ENCODE results near the gene SECISBP2L. TPM values are rescaled to one million over a fixed set of nuclear protein-coding genes. Genes with fewer than 3 reads are reported as not detected.
"Not testable (repeated sequence)": the region's sequence is repeated elsewhere in the genome, so short reads cannot be mapped to it uniquely, and the experiment has no call there.

Gene SECISBP2L, protein sequence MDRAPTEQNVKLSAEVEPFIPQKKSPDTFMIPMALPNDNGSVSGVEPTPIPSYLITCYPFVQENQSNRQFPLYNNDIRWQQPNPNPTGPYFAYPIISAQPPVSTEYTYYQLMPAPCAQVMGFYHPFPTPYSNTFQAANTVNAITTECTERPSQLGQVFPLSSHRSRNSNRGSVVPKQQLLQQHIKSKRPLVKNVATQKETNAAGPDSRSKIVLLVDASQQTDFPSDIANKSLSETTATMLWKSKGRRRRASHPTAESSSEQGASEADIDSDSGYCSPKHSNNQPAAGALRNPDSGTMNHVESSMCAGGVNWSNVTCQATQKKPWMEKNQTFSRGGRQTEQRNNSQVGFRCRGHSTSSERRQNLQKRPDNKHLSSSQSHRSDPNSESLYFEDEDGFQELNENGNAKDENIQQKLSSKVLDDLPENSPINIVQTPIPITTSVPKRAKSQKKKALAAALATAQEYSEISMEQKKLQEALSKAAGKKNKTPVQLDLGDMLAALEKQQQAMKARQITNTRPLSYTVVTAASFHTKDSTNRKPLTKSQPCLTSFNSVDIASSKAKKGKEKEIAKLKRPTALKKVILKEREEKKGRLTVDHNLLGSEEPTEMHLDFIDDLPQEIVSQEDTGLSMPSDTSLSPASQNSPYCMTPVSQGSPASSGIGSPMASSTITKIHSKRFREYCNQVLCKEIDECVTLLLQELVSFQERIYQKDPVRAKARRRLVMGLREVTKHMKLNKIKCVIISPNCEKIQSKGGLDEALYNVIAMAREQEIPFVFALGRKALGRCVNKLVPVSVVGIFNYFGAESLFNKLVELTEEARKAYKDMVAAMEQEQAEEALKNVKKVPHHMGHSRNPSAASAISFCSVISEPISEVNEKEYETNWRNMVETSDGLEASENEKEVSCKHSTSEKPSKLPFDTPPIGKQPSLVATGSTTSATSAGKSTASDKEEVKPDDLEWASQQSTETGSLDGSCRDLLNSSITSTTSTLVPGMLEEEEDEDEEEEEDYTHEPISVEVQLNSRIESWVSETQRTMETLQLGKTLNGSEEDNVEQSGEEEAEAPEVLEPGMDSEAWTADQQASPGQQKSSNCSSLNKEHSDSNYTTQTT
- 32.7 and 36.1 TPM in 2 replicates for total RNA-seq

DNA sequence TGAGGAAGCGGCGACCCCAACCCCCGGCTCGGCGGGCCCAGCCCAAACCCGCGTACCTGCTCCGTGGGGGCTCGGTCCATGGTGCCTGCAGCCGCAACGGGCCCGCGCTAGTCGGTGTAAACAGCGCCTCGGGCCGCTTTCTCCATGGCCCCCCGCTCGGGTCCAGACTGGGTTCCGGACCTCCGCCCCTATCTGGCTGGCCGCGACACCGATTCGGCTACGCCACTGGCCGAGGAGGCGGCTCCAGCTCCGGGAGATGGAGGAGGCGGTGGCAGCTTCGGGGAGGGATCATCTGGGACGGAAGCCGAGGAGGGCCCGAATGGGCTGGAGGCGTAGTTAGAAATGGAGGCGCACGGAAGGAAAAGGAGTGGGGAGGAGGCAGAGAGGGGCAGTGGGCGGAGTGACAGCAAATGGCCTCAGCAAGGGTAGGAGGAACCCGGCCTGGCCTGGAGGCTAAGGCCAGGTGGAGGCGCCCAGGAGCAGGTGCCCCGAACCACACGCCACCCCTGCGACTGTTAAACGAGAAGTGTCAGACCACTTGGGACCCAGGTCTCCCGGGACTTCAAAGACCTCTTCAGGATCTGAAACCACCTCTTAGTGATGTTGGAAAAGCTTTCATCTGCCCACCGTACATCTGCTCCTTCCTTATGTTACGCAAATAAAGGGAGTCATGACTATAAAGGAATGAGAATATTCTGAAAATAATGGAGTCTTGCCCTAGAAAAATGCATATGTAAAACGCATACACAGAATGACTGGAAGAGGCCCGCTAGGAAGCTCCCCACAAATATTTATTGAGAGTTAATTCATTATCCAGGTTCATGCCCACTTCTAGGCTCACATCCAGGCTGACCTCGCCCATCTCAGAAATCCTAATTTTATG is at the start of gene SECISBP2L:
Gene SECISBP2L, minus strand, starts transcription at position 227 of the 883 bp plus-strand sequence. Its CDS starts 147 bp downstream, at position 80.
- DNase-seq, result peak; percentile 97

DNA sequence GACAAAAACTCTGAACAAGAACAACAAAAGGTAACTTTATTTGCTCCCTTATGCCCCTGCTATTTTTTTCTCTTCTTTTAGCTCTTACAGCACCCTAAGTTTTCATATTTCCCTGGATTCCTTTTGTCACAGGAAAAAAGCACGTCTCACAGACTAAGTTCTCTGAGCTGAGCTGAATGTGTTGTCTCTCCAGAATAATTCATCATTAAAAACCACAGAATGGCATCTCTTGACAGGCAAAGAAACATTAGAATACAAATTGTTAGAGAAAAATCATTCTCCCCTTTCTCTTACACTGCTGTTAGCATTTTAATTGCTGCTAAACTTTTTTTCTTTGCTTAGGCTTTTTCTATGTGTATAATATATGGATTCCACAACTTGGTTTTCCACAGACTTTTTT is 48.7 kb upstream of the SECISBP2L start:
- DNase-seq, result no peak

DNA sequence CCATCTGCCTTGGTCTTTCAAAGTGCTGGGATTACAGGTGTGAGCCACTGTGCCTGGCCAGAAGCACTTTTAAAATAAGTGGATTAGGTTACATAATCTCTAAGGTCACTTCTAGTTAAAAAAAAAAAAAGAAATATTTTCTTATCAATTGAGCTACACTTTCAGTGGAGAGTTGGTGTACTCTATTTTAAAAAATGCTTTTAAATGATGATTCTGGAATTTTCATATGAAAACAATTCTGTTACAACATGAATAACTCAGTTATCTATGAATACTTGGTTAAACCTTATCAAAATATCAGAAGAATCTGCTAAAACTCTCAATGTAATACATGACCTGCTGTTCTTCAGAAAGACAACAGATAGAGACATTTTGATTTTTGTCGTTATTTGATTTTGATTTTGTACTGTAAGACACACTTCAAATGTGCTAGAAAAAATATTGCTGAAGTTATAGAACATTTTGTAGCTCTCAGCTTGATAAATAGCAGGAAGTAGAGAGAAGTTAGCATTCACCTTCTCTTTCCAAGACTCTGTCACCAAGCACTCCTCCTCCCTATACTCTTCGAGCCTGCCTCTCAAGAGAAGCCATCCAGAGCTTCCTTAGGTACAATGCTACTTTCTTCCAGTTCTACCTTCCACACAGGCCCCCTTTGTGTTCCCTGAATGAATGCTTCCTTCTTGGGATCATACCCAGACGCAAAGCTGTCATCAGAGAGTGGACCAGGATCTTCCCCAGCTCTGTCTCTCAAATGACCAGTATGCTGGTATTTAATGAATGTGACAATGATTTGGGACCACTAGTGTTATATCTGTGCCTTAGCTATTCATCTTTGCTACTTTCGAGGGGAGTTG is 47.2 kb upstream of the SECISBP2L start:
- no peak for DNase-seq

DNA sequence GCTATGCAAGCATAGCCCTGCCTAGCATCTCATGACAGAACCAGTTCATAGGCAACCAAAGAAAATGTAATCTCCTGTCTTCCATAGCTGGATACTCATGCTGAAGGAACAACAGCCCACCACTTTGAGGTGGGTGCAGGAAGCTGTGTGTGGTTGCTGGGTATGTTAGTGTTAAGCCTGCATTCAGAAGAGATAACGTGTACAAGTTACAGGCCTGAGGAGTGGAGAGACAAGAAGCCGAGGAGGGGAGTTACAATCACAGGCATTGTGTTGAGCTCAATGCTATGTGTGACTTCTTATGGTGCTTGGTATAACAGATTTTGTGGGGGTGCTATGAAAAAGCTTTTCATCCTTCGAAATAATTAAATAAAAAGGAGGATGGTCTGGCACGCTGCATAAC is 42.8 kb upstream of the SECISBP2L start:
- DNase-seq, result no peak

DNA sequence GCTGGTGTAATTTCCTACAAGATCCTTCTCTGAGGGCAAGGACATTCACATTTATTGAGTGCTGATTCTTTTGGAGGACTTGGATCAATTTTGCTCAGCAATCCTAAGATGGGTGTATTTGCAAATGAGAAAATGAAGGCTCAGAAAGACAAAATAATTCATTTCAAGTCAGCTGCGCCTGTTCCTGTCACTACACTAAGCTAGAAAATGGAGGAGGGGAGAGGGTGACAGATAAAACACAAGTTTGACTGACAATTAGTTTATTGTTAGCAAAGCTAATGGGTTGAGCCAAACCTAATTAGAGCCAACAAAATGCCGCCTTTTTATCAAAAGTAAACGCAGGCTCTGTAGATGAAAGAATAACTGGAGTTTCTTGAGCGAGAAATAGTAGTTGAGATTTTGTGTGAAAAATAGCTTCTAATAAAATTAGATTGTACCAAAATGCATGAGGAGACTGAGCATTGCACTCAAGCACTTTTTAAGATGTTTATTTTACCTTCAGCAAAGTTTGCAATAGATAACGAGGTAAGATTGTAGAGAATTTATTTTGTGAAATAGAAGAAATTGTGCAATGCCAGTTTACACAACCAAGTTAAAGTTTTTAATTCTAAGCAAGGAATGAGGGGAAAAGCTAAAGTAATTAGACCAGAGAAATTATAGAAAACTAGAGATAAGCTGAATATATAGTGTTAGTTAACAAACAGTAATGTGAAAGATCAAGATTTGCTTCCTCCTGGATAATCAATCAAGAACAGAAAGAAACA is 39.6 kb upstream of the SECISBP2L start:
- no peak for DNase-seq

DNA sequence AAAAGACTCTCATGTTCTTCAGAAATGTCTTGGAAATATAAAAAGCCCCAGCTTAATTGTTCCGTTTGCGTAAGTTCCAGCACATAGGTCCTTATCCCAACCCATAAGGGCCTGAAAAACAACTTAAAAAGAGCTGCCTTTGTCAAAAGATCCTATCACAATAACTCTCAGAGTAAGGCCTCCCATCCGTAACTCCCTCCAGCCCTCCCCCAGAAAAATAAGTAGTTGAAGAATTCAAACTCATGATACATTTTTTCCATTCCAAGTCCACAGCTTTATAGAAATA is 38.0 kb upstream of the SECISBP2L start:
- DNase-seq, result no peak

DNA sequence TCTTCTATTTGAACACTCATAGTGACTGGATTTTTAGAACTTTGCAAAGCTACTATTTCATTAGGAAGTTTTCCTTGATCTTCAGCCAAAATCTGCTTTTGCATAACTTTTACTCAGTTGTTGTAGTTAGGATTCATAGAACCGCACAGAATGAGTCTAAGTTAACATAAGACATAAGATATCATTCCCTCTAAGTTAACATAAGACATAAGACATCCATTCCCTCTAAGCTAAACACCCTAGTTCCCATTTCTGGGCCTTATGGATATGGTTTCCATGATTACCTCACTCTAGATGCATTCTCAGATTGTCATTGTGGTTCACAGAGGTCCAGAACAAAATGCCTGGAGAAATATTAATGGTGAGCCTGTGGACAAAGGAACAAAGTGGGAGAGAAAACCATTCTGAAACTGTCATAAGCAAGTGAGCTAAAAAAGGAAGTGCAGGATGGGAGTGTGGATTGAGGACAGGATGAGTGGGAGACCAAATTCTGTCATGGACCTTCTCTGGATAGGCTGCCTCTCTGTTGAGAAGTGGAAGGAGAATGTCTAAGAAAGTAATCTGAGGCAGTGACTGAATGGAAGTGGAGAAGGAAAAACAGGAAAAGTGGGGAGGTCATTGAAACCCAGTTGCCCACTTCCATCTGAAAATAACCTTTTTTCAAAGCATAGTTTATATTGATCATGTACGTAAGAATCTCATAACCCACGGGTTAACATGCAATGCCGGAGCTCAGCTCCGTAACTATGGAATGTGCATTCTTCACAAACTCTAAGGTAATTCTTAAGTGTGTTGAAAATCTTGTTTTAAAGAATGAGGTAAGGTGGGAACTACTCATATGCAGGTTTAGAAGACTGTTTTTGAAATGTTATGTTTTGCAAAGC is 37.4 kb upstream of the SECISBP2L start:
- DNase-seq, result no peak

DNA sequence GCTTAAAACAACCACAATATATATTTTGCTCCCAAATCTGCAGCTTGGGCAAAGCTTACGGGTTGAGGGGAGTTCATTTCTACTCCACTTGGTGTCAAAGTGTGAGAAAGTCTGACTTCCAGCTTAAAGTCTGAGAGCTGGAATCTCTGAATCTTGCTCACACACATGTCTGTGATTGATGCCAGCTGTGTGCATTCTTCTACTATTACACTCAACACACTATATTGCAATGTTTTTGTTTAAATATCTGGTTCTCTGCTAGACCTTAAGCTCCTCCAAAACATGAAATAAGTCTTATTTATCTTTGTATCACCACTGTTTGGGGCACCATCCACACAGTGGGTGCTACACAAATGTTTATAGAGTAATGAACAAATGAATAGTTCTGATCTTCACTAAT is 36.7 kb upstream of the SECISBP2L start:
- DNase-seq, result no peak

DNA sequence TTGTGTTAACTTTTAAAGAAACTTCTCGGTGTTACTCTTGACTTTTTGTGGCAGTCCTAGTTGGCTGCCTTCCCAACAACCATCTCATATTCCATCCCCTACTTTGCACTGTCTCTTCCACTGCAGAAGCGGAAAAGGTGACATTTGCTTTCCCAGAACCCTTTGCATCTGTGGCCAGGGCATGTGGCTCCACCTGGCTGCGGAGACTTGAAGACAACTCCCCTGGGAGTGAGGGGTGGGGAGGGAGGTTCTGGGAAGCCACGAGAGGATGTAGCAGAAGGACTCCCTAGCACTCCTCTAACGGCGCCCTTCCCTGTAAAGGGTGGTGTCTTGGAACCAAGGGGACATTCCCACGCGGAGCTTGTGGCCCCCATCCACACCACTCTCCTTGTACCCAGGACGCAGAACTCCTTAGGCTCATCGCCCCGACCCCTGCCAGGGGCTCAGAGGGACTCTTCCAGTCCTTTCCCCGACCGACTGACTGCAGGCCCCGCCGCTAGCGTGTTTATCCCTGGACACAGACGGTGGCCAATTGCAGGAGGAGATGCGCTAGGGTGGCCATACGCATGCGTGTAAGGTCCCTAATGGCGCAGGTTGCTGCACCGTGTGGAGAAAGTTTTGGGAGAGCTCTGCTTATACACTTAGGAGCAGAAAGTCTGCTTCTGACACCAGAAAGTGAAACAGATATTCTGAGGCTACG is 33.2 kb upstream of the SECISBP2L start:
- DNase-seq, result no peak

DNA sequence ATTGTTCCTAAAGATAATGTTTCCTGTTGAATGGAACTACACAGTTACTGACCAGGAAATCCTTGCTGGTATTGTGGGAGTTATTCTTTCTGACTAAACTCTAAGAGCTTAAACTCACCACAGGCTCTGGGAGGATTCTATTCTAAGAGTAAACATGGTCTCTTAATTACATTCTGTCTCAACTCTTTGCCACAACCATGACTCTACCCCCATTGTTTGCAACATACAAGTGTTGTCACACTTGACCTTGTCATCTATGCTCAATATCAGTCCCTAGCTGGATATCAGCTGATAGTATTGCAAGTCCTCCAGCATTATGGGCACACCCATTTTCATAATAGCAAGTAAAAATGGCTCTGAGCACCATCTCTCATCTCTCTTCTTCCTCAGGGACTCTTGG is 29.6 kb upstream of the SECISBP2L start:
- peak; percentile 21 for DNase-seq

DNA sequence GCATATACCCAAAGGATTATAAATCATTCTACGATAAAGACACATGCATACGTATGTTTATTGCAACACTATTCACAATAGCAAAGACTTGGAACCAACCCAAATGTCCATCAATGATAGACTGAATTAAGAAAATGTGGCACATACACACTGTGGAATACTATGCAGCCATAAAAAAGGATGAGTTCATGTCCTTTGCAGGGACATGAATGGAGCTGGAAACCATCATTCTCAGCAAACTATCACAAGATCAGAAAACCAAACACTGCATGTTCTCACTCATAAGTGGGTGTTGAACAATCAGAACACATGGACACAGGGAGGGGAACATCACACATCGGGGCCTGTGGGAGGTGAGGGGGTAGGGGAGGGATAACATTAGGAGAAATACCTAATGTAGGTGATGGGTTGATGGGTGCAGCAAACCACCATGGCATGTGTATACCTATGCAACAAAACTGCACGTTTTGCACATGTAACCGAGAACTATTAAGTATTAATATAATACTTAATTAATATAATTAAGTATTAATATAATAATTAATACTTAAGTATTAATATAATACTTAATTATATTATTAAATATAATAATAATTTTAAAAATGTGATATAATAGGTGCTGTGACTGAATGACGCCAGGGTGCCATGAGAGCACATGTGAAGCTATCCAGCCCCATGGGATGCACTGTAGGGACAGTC is 28.5 kb upstream of the SECISBP2L start:
- DNase-seq, result not testable (repeated sequence)

DNA sequence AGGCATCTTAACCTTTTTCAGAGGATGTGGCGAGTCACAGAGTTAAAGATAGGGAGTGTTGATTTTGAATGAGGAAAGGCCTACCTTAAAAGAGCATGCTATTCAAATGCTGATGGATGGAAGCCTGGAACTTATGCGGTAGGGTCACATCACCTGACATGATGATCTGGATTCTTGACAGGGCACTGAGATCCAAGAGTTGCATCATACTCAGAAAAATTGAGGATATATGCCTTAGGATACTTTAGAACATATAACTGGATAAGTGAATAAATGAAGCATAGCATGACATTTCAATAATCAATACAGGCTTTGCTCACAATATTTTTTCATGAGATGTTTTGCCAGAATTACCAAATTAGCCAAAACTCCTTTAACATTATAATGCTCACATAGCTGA is 20.1 kb upstream of the SECISBP2L start:
- no peak for DNase-seq

DNA sequence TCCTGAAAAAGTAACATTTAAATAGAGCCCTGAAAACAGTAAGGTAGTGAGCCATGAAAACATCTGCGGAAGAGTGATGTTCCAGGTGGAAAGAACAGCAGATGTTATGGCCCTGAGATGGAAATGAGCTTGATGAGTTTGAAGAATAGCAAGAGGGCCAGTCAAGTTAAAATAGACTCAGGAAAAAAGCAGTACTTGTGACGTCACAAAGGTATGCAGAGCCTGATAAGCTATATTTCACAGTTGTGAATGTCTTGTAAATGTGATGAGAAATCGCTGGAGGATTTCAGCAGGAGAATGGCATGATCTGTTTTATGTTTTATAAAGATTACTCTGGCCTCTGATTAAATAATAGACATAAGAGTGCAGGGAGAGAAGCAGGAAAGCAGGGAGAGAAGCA is 18.6 kb upstream of the SECISBP2L start:
- DNase-seq, result no peak

DNA sequence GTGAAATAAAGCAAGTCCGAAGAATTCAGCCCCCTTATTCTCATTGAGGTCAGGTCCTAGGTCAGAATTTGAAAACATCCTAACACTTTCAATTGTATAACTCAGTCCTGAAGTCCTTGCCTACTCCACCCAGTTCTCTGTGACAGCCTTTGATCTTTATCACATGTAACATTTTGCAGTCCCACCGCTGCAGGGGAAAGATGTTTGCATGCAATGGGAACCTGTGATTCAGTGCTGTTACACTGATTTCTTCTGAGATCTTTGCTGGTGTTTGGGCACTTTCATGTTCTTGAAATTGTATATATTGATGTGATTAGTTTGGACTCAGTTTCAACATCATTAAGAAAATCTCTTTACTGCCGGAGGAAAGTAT is 18.0 kb upstream of the SECISBP2L start:
- DNase-seq, result no peak

DNA sequence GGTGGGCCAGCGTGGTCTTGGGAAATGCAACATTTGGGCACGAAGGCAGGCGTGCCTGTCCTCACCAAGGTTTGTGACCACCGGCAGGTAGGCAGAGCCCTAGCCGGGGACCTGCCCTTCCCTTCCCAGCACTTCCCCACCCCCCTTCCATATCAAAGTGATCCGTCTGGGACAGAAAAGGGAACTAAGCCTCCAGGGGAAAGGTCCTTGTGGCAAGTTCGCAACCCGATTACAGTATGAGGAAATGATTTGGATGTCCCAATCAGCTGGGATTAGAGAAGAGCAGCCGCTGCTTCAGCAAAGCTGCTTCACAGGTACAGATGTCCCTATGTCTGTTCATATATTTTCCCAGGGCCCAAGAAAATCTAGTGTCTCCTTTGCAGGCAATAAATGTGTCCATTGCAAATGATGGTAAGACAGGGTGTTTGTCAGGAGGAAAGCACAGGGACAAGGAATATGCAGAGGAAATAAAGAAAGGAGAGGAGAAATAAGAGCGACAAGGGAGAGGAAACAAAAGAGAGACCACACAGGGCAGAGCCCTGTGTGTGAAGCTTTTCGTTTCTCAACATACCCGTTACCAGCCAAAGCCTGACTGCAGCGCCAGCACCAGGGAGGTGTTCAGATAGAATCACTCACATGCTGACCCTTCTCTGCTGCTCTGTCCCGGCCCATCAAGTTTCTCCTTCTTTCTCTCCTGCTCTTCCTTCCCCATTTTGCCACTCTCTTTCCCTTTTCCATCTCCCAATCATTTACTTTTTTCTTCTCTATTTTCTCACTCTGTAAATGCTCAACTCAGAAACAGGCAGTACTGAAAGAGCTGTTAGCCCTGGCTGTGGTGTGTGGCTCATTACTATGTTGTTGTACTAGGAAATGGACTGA is 17.4 kb upstream of the SECISBP2L start:
- no peak for DNase-seq

DNA sequence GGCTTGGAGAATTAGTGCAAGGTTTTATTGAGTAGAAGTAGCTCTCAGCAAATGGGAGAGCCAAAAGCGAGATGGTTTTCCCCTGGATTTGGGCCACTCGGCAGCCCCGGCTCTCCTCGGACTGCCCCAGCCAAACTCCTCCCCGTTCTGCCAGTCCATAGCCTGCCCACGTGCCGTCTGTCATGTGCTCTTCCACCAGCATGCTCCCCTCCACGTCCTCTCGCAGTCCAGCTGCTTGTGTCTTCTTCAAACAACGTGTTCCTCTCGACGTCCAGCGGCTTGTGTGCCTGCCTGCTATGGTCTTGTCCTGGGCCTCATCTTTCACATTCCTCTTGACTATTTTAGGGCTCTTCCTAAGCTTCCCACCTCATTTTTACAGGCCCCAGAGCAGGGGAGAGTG is 16.7 kb upstream of the SECISBP2L start:
- DNase-seq, result no peak

Measured in dermis blood vessel endothelial cell (primary cell).